H1 (cell line): ENCODE results near the gene PPP1R1B. TPM values are rescaled to one million over a fixed set of nuclear protein-coding genes. Genes with fewer than 3 reads are reported as not detected.

Experiments used
- E2F6 ChIP-seq: IDR thresholded peaks from 2 replicates; pipeline ENCODE4 v1.6.1; 2012; ENCODE audit warnings: inconsistent platforms
- polyA plus RNA-seq, 7 experiments: library from polyadenylated mRNA; depleted of rRNA in 3 of 7; stranded (reverse) in 5 of 7; unstranded in 2 of 7; fragments of >200 nt in 5 of 7; fragments of 200-250 nt in 2 of 7; gene quantifications; 1 replicate in 5 of 7; 2 replicates in 1 of 7; 4 replicates in 1 of 7; pipeline versions ENCODE4 v1.2.1 to v1.2.3, GENCODE V29; 2011 to 2013; ENCODE audit warnings: missing spikeins in 2 of 7, mixed read lengths in 2 of 7
- total RNA-seq: library from RNA; stranded (reverse); fragmentation: NEBNext Ultra II Directional; extraction: Animal tissue kit (Norgen Biotek cat#: 25700); gene quantifications from 2 replicates; pipeline ENCODE4 v1.2.1, GENCODE V29; 2021

Gene PPP1R1B
- total and polyA plus RNA-seq, 2 of the 8 experiments (the other 6 are each of a cell fraction or from before 2014, with no cell fraction given) = 10.7 to 22.3 TPM

GRCh38 chr17:39599004-39599664 lies 27.6 kb upstream of the PPP1R1B start (continued):
- no peak for TF ChIP-seq E2F6
